ENCODE results near the gene IL1R1.

- TF ChIP-seq CTCF (IDR thresholded peaks at IDR 0.05; ENCODE audit: poor library complexity, severe bottlenecking): no peak
- TF ChIP-seq EP300 (conservative IDR thresholded peaks at IDR 0.05; ENCODE audit: poor library complexity, severe bottlenecking): no peak
- TF ChIP-seq RAD21 (conservative IDR thresholded peaks at IDR 0.05): no peak
- TF ChIP-seq POLR2AphosphoS5 (IDR thresholded peaks at IDR 0.05): no peak
- no peak for TF ChIP-seq TAF1 (IDR thresholded peaks at IDR 0.05; ENCODE audit: low read depth)
- TF ChIP-seq EZH2 (IDR thresholded peaks at IDR 0.05; ENCODE audit: borderline replicate concordance, insufficient read depth, low read length, poor library complexity, severe bottlenecking): no peak
- TF ChIP-seq SMC3 (conservative IDR thresholded peaks at IDR 0.05; ENCODE audit: poor library complexity): no peak
Observed at GRCh38 chr2:102184018-102184417, 41.5 kb downstream of the IL1R1 start.
